GM18498 (cell line): Measurements from ENCODE around the gene AUTS2.
"Not testable (repeated sequence)": the region's sequence is repeated elsewhere in the genome, so short reads cannot be mapped to it uniquely, and the experiment has no call there.

Source experiments
- ATAC-seq: cut with Tn5 transposase; IDR thresholded peaks from one replicate; pipeline ENCODE4 v1.9.1; 2021; ENCODE audit warnings: mild to moderate bottlenecking, moderate library complexity; ENCODE audit not compliant: unreplicated experiment

AUTS2 gene

DNA sequence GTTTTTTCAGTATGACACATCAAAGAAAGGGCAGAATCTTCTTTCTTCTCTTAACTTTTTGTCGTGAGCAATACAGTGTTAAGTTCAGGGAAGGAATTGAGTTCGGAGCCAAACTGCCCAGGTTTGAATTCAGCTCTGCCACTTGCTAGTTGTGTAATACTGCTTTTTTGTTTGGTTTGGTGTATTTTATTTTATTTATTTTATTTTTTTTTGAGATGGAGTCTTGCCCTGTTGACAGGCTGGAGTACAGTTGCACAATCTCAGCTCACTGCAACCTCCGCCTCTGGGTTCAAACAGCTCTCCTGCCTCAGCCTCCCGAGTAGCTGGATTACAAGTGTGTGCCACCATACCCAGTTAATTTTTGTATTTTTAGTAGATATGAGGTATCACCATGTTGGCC lies 993.9 kb downstream of the AUTS2 start:
- no peak for ATAC-seq

DNA sequence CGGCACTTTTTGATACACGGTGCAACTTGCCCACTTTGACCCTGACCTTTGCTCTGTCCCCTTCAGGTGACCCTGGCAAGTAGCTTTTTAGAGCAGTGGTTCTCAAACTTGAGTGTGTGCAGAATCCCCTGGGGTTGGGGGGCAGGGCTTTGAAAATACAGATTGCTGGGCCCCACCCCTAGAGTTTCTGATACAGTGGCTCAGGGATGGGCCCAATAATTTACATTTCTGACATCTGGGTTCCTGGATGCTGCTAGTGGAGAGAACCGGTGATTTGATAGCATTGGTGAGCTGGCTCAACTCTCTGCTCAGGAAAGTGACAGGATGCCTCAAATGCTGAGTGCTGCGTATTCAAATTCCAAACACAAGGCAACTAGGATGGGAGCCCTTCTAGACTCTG lies 995.9 kb downstream of the AUTS2 start:
- ATAC-seq = no peak

DNA sequence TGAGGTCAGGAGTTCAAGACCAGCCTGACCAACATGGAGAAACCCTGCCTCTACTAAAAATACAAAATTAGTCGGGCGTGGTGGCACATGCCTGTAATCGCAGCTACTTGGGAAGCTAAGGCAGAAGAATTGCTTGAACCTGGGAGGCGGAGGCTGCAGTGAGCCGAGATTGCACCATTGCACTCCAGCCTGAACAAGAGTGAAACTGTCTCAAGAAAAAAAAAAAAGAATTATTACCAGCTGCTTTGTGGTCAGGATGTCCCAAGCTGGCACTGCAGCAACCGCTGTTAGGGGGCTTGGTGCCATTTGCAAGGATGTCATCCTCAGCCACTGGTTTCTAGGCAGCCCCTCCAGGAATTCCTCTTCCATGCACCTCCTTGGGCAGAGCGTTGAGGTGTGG lies 996.6 kb downstream of the AUTS2 start:
- ATAC-seq = not testable (repeated sequence)

DNA sequence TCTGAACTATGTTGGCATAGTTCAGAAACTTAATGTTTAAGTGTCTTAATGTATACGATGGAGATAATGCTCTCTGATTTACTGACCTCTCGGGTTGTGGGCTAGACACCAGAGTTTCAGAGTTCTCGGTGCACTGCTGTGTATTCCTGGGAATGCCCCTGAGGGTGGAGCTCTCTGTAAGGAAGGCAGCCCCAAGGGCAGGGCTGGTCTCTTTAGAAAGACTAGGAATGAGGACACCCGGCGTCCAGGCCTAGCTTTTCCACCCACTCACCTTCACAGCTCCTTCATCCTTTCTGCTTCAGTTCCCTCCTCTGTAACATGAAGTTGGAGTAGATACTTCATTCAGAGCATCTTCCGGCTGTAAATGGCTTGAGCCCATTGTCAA lies 997.1 kb downstream of the AUTS2 start:
- peak; percentile 16 for ATAC-seq

DNA sequence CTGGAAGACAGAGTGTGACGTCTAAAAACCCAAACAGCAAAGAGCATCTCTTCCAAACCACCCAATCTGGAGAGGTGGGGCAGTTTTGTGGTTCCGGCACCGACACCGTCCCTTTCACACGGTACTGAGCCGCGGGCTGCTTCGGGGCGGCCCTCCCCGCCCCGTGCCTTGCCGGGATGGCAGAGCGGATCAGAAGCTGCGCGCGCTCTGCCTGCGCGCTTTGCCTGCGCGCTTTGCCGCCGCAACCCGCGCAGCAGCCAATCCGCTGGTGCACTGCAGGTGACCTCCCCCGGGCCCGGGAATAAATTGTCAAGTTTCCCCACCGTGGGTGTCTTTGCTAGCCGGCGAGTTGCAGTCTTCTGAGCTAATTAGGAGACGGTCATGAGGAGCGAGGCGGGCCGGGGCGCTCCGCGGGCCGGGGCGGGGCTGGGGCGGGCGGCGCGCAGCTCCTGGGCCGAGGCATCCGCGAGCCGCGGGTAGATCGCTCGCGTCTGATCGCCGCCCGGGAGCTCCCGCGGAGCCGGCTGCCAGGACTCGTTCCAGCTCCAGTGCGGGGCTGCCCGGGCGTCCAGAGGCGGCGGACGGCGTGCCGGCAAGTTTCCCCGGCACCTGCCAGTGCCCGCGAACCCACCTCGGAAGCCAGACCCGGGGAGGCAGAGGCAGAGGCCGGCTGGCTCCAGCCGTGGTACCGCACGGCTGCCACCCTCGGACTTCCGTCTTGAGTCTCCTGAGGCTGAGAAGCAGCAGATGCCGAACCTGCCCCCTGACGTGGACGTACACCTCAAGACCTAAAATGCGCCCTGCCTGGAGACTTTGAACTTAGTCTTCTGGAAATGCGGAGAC lies 997.7 kb downstream of the AUTS2 start:
- ATAC-seq = peak; percentile 61

DNA sequence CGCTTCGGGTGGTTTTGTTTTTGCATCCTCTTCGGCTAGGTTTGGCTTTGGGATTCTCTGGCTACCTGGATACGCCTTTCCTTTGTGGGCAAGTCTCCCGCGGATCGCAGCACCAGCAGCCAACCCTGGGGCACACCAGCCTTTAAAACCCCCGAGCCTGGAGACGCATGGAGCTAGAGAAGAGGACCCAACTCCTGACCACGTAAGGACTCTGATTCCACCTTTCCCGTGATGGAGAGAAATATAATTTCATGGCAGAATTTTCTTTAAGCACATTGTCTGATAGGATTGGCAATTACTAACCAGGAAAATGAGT lies 998.3 kb downstream of the AUTS2 start:
- no peak for ATAC-seq

DNA sequence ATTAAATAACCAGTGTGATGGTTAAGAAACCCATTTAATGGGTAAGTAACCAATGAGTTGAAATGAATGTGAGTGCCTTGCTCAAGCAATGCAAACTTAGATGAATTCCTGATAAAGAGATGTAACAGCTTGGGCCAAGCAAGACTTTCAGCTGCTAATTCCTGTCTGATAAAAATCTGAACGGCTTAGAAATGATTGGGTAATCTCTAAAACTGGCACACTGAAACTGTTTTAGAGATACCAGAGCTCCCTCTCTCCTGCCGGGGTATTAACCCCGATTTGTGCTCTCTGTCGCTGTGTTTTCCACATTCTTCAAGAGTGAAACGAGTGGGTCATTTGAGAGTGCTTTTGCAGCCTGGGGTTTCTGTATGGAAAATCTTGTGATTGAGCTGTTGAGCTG lies 998.8 kb downstream of the AUTS2 start:
- no peak for ATAC-seq

DNA sequence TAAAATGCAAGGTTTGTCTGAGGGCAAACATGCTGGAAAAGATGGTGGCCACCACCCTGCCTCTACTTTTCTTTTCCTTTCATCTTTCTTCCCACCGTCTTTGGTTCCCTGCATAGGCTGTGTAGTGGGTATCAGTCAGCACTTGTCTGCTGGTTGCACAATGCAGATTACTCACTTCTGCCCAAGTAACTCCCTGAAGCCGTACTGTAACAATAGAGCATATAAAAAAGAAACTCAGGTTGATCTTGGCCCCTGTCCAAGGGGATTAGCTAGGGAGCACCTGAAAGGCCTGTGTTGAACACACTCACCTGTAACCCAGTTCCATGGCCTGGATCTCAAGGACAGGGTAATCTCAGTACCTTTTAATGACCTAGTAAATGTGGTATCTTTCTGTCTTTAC lies 1000.7 kb downstream of the AUTS2 start:
- ATAC-seq = no peak

DNA sequence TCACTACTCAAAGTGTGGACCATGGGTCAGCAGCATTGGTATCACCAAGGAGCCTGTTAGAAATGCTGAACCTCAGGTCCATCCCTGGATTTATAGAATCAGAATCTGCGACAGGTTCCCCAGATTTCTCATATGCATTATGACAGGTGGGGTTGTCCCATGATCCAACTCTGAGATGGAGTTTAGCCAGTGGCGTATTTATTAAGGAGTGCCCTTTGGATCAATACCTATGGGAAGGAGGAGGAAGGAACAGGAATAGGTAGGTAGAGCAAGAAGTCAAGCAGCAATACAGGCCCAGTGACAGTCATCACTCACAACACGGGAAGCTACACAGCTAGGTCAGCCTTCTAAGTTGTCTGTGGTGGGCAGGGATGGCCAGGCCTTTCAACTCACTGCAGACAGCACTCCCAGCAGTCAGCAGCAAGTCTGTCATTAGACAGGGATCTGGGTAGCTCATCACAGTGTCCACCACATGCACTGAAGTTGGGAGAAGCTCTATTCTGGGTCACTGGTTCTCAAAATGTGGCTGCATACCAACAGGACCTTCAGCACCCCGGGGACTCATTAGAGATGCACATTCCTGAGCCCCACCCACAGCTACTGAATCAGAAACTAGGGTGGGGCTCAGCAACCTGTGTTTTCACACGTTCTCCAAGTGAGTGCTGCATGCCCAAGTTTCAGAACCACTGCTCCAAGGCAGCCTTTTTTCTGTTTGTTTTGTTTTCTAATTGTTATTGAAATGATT lies 1001.3 kb downstream of the AUTS2 start:
- no peak for ATAC-seq

DNA sequence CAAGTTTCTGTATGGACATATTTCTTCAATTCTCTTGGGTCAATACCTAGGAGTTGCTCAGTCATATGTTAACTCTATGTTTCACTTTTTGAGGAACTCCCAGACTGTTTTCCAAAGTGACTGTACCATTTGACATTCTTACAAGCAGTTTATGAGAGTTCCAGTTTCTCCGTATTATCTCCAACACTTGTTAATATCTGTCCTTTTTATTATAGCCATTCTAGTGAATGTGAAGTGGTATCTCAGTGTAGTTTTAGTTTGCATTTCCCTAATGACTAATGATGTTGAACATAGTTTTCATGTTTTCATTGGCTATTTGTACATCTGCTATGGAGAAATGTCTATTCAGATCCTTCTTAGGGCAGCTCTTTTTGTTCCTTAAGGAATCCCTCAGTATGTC lies 1002.7 kb downstream of the AUTS2 start:
- no peak for ATAC-seq

DNA sequence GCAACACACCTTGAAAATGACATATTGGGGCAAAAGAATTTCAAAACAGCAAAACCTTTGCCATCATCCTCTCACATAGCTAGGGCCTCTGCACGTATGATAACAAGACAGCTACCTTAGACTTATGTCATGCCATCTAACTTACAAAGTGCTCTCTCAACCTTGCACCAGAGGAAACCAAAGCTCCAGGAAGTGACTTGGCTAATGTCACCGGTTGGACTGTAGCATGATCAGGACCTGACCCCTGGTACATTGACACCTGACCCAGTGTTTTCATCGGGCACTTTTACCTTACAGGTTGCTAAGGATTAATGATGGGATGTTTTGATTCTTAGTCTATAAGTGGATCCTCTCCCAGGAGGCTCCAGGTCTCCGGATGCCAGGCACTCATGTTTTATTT lies 1003.8 kb downstream of the AUTS2 start:
- no peak for ATAC-seq

DNA sequence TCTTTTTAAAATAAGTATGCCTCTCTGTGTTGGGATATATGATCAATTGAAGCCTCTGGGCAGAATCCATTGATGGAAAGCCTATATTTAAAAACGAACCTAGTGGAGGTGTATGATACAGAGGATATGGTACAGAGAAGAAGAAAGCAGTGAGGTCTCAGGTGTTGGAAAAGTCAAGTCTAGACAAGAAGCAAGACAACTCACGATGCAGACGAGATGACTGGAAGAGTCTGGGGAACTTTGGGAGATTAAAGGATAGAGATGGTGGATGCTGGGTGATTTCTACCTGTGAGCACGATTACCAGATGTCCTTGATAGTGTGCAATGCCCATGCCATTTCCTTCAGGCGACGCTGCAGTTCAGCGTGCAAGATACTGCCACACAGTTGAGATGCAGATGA lies 1009.0 kb downstream of the AUTS2 start:
- ATAC-seq = no peak

DNA sequence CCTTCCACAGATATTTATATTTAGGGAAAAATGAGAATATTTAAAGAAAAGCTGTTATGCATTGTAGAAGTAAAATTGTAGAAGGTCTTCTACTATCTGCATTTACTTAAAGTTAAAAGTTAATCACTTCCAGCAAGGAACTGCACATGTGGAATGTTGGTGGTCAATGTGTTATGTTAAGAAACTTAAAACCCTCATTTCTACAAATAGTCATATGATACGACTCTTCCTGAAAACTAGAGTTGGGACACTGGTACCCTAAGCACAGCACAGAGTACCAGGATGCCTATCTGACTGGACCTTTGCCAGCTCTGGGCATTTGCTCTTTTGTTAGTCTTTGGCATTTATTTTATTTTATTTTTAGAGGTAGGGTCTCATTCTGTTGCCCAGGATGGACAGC lies 1009.5 kb downstream of the AUTS2 start:
- no peak for ATAC-seq

DNA sequence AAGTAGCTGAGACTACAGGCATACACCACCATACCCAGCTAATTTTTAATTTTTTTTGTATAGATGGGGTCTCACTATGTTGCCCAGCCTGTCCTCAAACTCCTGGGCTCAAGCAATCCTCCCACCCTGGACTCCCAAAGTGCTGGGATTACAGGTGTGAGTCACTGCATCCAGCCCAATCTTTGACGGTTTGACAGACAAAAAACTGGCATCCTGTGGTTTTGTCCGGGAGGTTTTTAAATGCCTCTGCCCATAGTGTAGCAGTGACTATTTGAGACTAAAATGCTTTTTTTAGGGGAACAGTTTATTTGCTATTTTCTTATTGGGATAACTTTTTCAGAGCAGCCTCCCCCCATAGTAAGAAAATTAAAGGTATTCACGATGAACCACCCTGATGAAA lies 1010.0 kb downstream of the AUTS2 start:
- no peak for ATAC-seq

DNA sequence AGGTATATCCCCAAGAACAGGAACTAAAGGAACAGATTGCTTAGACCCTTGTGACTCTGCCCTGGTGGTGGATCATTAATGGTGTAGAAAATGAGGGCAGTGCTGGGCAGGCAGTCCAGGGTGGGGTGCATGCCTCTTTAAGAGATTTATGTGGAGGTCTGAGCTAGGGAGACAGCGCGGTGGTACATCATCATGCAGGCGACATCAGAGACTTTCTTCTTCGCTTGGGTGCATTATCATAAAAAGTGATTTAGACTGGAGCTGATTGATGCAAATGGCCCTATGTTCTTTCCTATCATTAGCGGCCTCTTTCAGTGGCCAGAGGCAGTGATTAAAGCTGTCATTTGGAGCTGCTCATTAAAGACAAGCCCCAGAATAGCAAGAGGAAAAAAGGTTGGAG lies 1014.5 kb downstream of the AUTS2 start:
- no peak for ATAC-seq

DNA sequence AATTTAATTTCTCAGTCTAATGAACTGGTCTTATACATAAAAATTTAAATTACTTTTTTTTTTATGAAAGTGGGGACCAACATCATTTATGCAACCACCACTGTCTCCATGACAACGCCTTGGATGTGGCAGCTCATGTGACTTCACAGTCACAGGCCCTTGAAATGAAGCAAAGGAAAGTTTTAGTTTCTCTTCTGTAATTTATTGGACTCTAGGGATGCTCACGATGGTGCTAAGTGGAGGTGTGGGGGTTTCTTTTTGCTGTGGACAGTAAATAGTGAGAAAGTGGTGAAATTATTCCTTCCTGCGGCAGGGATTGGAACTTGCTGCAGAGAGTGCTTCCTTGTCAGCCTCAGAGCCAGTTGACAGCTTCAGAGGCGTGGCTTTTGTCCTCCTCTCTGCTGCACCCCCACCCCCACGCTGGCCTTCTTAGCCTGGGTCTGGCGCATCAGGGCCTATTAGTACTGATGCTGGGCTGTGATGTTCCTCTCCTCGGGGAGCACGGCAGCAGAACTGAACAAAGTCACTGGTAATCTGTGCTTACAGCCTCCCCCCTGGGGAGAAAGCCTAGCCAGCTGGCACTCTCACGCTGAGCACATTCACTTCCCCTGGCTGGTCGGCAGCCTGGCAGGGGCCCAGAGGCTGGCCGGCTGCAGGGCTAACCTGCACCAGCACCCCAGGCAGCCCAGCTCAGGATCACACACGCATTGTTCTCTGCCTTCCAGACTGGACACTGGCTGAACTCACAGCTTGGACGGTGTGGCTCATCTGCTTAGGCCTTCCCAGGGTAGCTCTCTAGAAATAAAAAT lies 1016.2 kb downstream of the AUTS2 start:
- ATAC-seq = no peak

DNA sequence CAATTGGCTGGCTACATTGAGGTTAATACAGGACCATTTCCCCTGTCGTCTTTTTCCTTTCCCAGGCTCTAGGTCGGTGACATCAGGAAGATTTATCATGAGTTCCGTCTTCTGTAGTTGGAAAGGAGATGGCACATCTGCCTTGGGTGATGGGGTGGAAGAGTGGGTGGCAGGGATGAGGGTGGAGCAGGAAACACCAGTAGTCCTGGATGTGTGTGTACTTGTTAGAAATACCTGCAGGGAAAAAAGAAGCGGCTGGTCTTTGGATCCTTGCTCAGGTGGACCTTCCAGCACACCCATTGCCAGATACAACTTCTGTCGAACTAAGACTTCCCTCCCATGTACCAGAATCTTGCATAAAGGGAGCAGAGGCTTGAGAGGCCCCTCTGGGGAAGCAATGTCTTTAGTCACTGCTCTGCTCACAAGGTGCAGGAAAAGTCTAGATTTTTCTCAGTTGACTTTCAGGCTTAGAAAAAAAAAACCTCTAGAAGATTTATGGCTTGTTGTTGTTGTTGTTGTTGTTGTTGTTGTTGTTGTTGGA lies 1016.9 kb downstream of the AUTS2 start:
- ATAC-seq = no peak

DNA sequence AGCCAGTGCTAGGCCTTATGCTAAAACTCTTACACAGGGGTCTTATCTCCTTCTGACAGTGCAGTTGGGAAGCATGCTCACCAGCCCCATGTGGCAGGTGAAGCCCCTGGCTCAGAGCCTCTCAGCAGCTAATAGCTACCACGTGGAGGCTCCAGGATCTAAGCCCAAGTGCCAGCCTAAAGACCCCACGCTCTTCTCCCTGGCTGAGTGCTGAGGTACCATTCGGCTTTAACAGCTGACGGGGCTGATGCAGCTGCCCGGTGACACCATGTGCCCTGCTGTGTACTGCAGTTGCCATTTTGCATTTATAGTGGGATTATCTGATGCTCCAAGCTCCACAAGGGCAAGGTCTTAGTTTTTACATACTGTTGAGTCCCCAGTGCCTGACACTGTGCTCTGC lies 1017.9 kb downstream of the AUTS2 start:
- no peak for ATAC-seq

DNA sequence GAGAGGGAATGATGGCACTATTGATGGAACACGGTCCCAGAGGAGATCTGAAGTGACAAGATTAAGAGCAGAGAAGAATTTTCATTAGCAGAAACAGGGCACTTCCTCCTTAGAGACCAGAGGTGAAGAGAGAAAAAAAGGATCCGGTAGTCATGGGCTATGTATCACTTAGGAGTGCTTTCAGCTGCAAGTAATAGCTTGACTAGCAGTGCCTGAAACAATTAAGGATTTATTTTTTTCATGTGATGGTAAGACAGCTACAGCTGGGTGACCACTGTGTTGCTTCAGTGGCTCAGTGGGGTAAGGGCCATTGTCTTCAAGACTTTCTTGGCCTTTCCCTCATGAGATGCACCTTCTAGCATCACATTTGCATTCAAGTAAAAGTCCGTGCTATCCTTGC lies 1018.5 kb downstream of the AUTS2 start:
- no peak for ATAC-seq

DNA sequence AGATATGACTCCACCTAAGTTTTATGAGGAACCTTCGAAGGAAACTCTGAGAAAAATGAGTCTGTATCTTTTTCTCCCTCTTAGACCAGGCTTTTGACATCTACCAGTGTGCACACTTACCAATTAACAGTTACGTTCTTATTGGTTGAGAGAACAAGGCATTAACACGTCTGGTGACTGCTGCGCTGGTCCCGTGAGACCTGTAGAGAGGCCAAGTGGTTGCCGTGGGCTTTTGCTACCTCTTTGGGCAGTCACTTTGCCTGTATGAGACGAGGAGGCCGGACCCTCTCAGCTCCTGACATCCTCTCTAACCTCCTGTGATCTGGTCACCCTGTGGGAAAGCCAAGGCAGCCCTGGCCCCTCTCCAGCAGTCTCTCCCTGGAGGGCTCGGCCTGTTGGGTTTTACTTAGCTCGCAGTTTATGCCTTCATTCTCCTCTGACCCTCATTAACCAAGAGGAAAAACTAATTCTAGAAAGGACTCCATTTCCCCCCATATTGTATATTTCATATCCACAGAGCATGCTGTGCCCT lies 1019.8 kb downstream of the AUTS2 start:
- ATAC-seq = no peak

DNA sequence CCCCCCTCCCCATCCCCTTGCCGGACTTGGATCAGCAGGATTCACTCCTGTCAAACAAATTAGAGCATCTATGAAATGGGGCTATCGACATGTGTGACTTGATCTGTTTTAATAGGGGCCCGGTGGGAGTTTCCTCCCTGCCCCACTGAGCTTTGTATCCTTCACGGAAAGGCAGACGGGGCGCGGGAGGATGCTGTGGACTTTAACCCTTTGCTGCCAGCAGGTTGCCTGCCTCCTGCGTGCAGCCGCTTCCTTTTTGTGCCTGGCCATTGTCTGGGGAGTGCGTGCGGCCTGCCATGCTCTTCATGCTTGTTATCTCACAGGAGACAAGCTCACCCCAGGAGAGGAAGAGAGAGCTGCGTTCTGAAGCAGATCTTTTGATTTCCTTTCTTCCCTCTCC lies 1020.9 kb downstream of the AUTS2 start:
- ATAC-seq = no peak
